Measurements from ENCODE around the gene TMTC1. TPM values are rescaled to one million over a fixed set of nuclear protein-coding genes. Genes with fewer than 3 reads are reported as not detected.

The TMTC1 gene
- total RNA-seq, 2 experiments from 2014 or later = not detected

DNA sequence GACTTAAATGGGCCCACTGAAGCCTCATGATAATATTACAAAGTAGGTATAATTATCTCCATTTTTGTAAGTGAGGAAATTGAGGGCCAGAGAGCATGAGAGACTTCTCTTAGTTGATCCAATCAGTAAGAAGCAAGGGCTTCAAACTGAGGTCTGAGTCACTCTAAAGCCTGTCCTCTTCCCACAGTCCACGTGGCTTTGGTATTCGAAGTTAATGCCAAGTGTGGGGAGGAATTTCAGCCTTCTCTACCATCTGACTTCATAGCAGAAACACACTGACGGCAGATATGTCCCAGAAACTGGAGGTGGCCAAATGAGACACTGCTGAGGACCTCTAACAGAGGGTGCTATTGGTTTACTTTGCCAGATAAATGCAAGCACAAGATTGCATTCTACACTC lies 171.8 kb downstream of the TMTC1 start:
- Mint-ChIP-seq H3K27ac (no peak overlapping the region), H3K36me3 (ENCODE audit: low read depth) (no peaks in the 10 kb centered on the region), H3K4me3 (no peak overlapping the region), H3K27me3 (ENCODE audit: low read depth) (no peaks in the 10 kb centered on the region), H3K4me1 (ENCODE audit: low read depth) (no peaks in the 10 kb centered on the region), H3K9me3 (ENCODE audit: insufficient read depth) (no peaks in the 10 kb centered on the region)
- DNase-seq (no peak), ATAC-seq (no peak)
- ChIA-PET CTCF (no interaction called here), POLR2A (no interaction called here)

DNA sequence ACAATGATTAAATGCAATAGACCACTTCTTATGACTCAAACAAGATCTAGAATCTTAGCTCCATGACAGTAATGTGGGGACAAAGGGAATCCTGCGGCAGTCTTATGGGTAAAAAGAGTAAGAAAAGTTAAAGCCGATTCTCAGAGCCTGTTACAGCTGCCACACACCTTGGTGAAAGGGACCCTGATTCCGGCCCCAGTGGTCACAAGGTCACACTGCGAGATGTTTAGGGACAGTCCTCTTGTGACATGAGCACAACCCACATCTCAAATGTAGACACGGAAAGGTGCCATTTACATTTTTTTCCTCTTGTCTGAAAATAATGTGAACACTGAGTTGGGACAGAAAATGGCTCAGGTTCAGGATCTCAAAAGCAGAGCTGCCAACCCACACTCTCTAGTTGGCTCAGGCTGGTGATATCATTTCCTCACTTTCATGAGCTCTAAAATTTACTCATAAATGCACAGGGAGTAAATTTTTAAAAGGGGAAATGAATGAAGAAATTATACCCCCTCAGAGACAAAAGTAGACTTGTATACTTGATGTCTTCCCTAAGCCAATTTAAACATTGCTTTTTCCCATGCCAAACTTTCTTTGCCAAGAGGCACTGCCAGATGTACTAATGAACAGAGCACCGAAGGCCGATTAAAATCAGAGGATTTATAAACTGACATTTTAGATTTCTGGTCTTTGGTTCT lies 173.1 kb downstream of the TMTC1 start:
- H3K27ac Mint-ChIP-seq = no peak overlapping the region
- H3K4me1 Mint-ChIP-seq (ENCODE audit: low read depth) = no peaks in the 10 kb centered on the region
- ChIA-PET POLR2A (interaction anchor here (0.7 kb wide), 1 partner anchor 1181 kb away, joined by 3 read pairs; no protein-coding TSS in a partner anchor), CTCF (interaction anchor here (0.7 to 1.0 kb wide), 2 partner anchors 9 to 638 kb away, joined by 3 read pairs; no protein-coding TSS in a partner anchor)
- no peak overlapping the region for H3K4me3 Mint-ChIP-seq
- no peak for ATAC-seq
- H3K27me3 Mint-ChIP-seq (ENCODE audit: low read depth) = no peaks in the 10 kb centered on the region
- no peaks in the 10 kb centered on the region for H3K9me3 Mint-ChIP-seq (ENCODE audit: insufficient read depth)
- H3K36me3 Mint-ChIP-seq (ENCODE audit: low read depth) = no peaks in the 10 kb centered on the region
- no peak for DNase-seq

DNA sequence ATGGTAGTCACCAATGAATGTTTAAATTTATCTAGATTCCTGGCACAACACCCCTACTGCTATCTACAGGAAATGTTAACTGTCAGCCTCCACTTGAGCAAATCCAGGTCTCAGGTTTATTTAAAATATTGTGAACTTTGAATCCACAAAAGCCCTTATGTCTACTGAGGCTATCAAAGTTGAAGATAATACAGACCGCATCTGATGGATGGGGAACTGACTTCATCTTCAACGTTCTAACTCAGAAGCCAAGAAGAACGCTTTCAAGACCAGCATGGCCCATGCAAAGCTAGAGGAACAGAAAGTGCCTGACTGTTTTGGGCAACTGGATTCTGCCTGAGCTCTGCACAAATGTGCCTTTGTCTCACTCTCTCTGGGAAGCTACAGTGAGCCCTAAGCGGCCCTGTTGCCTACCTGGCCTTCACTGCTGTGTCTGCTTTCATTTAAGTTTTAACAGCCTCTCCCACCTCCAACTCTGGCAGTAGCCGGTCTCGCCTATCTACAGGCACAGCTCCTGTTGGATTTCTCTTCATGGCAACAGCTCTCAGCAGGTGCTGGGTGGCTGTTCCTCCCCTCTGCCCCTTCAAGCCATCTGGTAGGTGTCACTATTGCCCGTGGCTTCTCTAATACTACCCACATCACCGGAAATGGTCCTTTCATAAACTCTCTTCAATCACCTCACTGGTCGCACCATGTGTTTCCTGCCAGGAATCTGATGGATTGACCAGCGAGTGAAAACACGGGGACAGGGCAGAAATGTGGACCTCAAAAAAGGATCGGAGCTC lies 174.1 kb downstream of the TMTC1 start:
- ATAC-seq = no peak
- H3K4me3 Mint-ChIP-seq = no peak overlapping the region

DNA sequence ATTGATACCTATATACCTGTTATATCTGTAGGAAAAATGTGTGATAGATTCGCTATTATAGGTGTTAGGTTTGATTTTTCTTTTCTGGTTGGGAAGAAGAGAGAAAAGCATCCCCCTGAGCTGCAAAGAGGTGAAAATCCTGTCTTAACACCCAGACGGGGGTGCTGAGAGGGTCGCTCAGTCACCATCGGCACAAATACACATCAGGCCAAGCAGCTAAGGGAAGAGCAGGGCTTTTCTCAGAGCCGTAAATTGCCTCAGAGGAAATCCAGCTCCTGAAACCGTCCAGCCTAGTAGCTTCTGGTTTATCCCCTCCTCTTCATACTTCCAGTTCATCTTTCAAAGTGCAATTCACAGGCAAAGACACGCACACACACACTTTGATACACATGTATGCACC lies 175.2 kb downstream of the TMTC1 start:
- H3K27me3 Mint-ChIP-seq (ENCODE audit: low read depth) = no peaks in the 10 kb centered on the region
- ATAC-seq (no peak), DNase-seq (no peak)
- POLR2A ChIA-PET = no interaction called here
- H3K9me3 Mint-ChIP-seq (ENCODE audit: insufficient read depth) = no peaks in the 10 kb centered on the region
- H3K4me3 Mint-ChIP-seq = no peak overlapping the region
- H3K4me1 Mint-ChIP-seq (ENCODE audit: low read depth) = no peaks in the 10 kb centered on the region
- no peak overlapping the region for H3K27ac Mint-ChIP-seq
- CTCF ChIA-PET = interaction anchor here (1.3 kb wide), 1 partner anchor 56 kb away, joined by 3 read pairs; no protein-coding TSS in a partner anchor
- no peaks in the 10 kb centered on the region for H3K36me3 Mint-ChIP-seq (ENCODE audit: low read depth)

More for the DNA sequence above, 174.1 kb downstream of the TMTC1 start:
- ChIA-PET POLR2A (no interaction called here), CTCF (interaction anchor here (1.0 kb wide), 1 partner anchor 8 kb away, joined by 3 read pairs; no protein-coding TSS in a partner anchor)
- no peak for DNase-seq
- Mint-ChIP-seq H3K27me3 (ENCODE audit: low read depth) (no peaks in the 10 kb centered on the region), H3K9me3 (ENCODE audit: insufficient read depth) (no peaks in the 10 kb centered on the region), H3K27ac (no peak overlapping the region), H3K36me3 (ENCODE audit: low read depth) (no peaks in the 10 kb centered on the region), H3K4me1 (ENCODE audit: low read depth) (no peaks in the 10 kb centered on the region)

DNA sequence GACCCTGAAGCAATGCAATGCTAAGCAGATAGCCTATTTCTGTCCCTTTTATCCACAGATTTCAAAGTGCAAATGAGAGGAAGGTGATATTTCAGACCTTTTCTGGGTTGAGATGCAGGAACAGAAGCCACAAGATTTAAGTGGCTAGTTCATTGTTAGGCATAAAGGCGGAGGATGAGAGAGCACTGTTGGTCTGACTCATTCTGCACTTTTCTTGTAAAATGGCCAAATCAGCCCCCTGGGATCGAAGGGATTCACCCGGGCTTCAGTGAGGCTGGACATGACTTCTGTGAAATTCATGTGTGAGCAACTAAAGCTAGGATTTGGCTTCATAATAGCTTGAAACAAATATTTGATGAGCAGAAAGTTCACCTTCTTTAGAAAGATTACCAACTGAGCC lies 184.4 kb downstream of the TMTC1 start:
- no peak overlapping the region for H3K4me3 Mint-ChIP-seq
- H3K4me1 Mint-ChIP-seq (ENCODE audit: low read depth) = no peaks in the 10 kb centered on the region
- POLR2A ChIA-PET = no interaction called here
- H3K36me3 Mint-ChIP-seq (ENCODE audit: low read depth) = no peaks in the 10 kb centered on the region
- H3K9me3 Mint-ChIP-seq (ENCODE audit: insufficient read depth) = no peaks in the 10 kb centered on the region
- no peaks in the 10 kb centered on the region for H3K27me3 Mint-ChIP-seq (ENCODE audit: low read depth)
- CTCF ChIA-PET = no interaction called here
- no peak for DNase-seq
- no peak for ATAC-seq
- H3K27ac Mint-ChIP-seq = no peak overlapping the region

DNA sequence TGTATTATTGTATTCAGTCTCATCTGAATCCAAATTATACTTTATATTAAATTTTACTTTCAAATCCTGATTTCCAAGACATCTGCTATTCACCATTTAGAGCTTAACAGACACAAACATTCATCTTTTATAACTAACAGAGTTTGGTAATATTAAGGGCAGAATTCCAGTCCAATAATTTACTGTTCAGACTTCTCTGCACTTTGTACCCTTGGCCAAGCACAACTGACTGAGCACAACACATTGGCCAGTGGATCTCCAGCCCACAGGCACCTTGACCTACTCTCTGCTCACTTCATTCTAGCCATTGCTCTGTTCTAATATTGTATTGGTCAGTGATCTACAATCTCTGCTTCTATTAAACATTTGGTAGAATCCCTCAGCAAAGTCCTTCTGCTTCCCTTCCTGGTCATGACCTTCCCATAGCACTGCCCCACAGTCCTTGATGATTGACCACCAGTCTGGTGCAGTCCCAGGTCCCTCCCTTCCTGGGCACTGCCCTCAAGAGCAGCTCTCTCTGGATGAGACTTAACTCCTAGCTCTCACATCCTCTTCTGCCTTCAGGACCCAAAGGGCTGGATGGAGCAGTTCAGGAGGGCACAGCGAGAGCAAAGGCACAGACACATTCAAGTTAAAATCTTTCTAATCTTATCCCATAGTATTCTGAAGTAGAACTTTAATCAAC lies 188.5 kb downstream of the TMTC1 start:
- no peak for ATAC-seq
- H3K9me3 Mint-ChIP-seq (ENCODE audit: insufficient read depth) = no peaks in the 10 kb centered on the region
- ChIA-PET CTCF (no interaction called here), POLR2A (no interaction called here)
- peaks cover under 1% of the 10 kb centered on the region for H3K27me3 Mint-ChIP-seq (ENCODE audit: low read depth)
- no peak overlapping the region for H3K4me3 Mint-ChIP-seq
- DNase-seq = no peak
- H3K36me3 Mint-ChIP-seq (ENCODE audit: low read depth) = no peaks in the 10 kb centered on the region
- no peaks in the 10 kb centered on the region for H3K4me1 Mint-ChIP-seq (ENCODE audit: low read depth)
- no peak overlapping the region for H3K27ac Mint-ChIP-seq

DNA sequence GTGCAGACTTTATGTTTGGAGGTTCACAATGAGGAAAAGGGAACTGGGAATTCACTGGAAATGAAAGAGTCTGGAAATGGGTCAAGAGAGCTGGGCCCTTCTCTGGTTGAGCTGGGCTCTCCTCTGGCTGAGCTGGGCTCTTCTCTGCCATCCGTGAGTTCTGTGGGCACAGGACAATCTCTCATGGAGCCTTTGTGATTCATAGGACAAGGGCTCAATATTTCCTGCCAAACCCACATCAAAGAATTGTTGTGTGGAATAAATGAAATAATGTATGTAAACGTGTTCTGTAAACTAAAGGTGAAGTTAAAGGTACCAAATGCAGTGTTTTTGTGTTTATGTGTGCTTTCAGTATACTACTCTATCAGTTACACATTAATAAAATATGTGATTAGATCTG lies 190.7 kb downstream of the TMTC1 start:
- peaks cover 2% of the 10 kb centered on the region for H3K27me3 Mint-ChIP-seq (ENCODE audit: low read depth)
- DNase-seq = no peak
- ATAC-seq = no peak
- H3K36me3 Mint-ChIP-seq (ENCODE audit: low read depth) = no peaks in the 10 kb centered on the region
- no peak overlapping the region for H3K27ac Mint-ChIP-seq
- POLR2A ChIA-PET = no interaction called here
- H3K9me3 Mint-ChIP-seq (ENCODE audit: insufficient read depth) = no peaks in the 10 kb centered on the region
- H3K4me3 Mint-ChIP-seq = no peak overlapping the region
- no peaks in the 10 kb centered on the region for H3K4me1 Mint-ChIP-seq (ENCODE audit: low read depth)
- CTCF ChIA-PET = no interaction called here

DNA sequence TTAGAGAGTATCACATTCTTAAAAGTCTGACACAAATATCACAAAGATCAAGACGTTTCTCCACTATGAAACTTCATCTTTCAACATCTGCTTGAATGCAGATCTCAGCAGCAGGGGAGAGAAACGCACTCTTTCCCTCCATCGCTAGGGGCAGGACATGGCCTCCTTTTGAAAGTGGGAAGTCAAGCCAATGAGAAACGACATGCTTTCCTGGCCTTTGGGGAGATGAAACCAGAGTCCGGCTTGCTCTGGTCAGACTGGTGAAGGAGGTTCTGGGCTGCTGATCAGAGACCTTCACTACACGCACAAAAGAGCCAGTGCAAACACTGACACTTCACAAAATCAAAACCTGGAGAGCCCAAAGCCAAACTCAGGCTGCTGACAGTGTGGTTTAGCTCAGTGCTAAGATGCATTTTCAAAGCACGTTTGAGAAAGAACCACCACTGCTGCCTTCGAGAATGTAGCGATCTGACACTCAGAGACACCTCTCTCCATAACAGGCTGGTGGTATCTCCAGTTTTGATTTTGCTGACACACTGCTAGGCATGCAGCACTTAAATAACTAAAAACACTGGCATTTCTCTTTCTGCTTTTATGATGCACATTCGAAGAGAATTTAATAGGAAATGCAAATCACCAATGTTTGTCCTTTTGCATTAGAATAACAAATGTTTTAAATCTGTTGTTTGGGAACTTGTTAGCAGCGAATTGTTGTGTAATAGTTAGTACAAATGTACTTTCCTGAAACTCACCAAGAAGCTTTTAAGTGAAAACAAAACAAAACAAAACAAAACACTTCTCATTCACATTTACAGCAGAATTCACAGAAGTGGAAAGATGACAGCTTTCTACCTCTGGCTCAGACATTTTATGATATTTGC lies 192.4 kb downstream of the TMTC1 start:
- DNase-seq = no peak
- Mint-ChIP-seq H3K36me3 (ENCODE audit: low read depth) (no peaks in the 10 kb centered on the region), H3K4me3 (no peak overlapping the region), H3K4me1 (ENCODE audit: low read depth) (no peaks in the 10 kb centered on the region), H3K9me3 (ENCODE audit: insufficient read depth) (no peaks in the 10 kb centered on the region), H3K27ac (no peak overlapping the region), H3K27me3 (ENCODE audit: low read depth) (peaks cover 2% of the 10 kb centered on the region)
- CTCF ChIA-PET = no interaction called here
- POLR2A ChIA-PET = no interaction called here
- no peak for ATAC-seq

DNA sequence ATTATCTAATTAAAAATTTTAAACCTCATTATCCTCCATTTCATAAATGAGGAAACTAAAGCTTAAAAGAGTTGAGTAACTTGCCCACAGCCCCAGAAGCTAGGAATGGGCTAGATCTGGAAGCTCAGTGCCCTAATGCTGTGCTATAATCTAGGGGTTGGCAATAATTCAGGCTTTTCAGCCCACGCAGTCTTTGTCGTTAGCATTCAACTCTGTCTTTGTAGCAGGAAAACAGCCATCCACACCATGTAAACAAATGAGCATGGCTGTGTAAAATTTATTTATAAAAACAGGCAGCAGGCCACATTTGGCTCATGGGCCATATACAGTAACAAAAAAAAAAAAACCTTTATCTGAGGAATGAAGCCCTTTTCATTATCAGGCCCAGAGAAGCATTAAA lies 193.9 kb downstream of the TMTC1 start:
- Mint-ChIP-seq H3K36me3 (ENCODE audit: low read depth) (no peaks in the 10 kb centered on the region), H3K9me3 (ENCODE audit: insufficient read depth) (no peaks in the 10 kb centered on the region), H3K27me3 (ENCODE audit: low read depth) (peaks cover 2% of the 10 kb centered on the region), H3K4me3 (no peak overlapping the region), H3K27ac (no peak overlapping the region), H3K4me1 (ENCODE audit: low read depth) (no peaks in the 10 kb centered on the region)
- DNase-seq (no peak), ATAC-seq (no peak)
- ChIA-PET POLR2A (interaction anchor here (0.9 kb wide), 1 partner anchor 8 kb away, joined by 3 read pairs; no protein-coding TSS in a partner anchor), CTCF (no interaction called here)

DNA sequence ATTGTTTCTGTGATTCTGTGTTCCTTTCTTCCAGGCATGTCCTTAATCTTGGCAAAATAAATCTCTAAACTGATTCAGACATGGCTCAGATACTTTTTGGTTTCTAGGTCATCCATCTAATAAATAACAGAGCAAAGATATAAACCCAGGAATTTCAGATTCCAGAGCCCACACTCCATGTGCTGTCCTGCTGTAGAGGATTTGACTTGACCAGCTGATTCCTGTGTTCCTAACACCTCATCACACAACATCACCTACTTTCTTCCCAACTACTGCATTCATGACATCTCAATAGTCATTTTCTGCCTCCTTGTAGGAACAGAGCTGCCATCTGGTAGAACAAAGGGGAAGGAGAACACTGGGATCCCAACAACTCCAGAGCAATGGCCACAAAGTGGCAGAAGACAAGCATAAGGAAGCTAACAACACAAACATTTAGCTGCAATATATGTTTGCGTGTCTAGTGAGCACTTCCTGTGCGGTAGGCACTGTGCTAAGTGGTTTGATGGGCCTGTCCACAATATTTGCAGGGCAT lies 194.4 kb downstream of the TMTC1 start:
- Mint-ChIP-seq H3K27me3 (ENCODE audit: low read depth) (peaks cover 2% of the 10 kb centered on the region), H3K27ac (no peak overlapping the region), H3K4me3 (no peak overlapping the region), H3K9me3 (ENCODE audit: insufficient read depth) (no peaks in the 10 kb centered on the region), H3K36me3 (ENCODE audit: low read depth) (no peaks in the 10 kb centered on the region), H3K4me1 (ENCODE audit: low read depth) (no peaks in the 10 kb centered on the region)
- no peak for ATAC-seq
- CTCF ChIA-PET = no interaction called here
- no peak for DNase-seq
- POLR2A ChIA-PET = interaction anchor here (0.9 kb wide), 1 partner anchor 8 kb away, joined by 3 read pairs; no protein-coding TSS in a partner anchor

DNA sequence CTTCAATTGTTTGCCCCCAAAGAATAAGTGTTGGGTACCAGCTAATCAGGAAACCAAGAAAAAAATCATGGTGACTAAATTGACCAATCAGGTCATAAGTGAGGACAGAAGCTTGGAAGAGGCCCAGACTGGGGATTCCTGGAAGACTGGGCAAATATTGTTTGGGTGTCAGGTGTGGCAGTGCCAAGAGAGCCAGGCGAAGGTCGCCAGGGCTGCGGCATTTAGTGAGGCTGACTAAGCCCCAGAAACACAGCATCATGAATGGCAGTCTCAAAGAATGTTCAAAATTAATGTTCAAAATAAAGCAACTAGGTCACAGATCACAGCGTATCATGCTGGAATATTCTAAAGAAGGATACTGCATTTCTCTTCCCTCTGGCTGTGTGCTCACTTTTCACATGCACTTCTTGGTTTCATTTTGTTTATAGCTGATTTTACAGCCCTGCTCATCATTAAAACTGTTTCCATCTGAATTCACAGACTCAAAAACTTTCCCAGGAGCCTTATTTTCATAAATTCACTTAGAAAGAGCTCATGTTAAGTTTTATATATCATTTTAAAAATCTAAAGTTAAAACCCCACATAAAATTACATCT lies 201.0 kb downstream of the TMTC1 start:
- POLR2A ChIA-PET = no interaction called here
- no peak overlapping the region for H3K27ac Mint-ChIP-seq
- no peaks in the 10 kb centered on the region for H3K9me3 Mint-ChIP-seq (ENCODE audit: insufficient read depth)
- ATAC-seq (no peak), DNase-seq (no peak)
- no peaks in the 10 kb centered on the region for H3K27me3 Mint-ChIP-seq (ENCODE audit: low read depth)
- no peaks in the 10 kb centered on the region for H3K4me1 Mint-ChIP-seq (ENCODE audit: low read depth)
- H3K4me3 Mint-ChIP-seq = no peak overlapping the region
- H3K36me3 Mint-ChIP-seq (ENCODE audit: low read depth) = no peaks in the 10 kb centered on the region
- CTCF ChIA-PET = no interaction called here

All from activated CD8-positive, alpha-beta T cell treated with anti-CD3 and anti-CD28 coated beads, Interleukin-2, amount 10 ng/mL, durations not matched to agents 7 days and 5 days (primary cell).